T-helper 2 cell treated with Interferon-gamma antibody and Interleukin-4, amounts not matched to agents 5 μg/mL and 100 μg/mL, for 36 hours (primary cell): Measurements from ENCODE around the gene AKR1B1.
"Not testable (repeated sequence)": the region's sequence is repeated elsewhere in the genome, so short reads cannot be mapped to it uniquely, and the experiment has no call there.

Source experiments
- DNase-seq: peaks from one replicate; pipeline ENCODE4 v3.0.0; 2021; ENCODE audit warnings: low spot score
- H3K27ac Mint-ChIP-seq: one replicate; pipeline ENCODE4 v1.8.0; 2021; ENCODE audit warnings: mild to moderate bottlenecking, mixed read lengths
- H3K27me3 Mint-ChIP-seq: one replicate; pipeline ENCODE4 v1.8.0; 2021; ENCODE audit warnings: low read depth, mixed read lengths
- H3K36me3 Mint-ChIP-seq: one replicate; pipeline ENCODE4 v1.8.0; 2021; ENCODE audit warnings: low read depth, mixed read lengths
- H3K4me1 Mint-ChIP-seq: one replicate; pipeline ENCODE4 v1.8.0; 2021; ENCODE audit warnings: low read depth, mixed read lengths
- H3K4me3 Mint-ChIP-seq: one replicate; pipeline ENCODE4 v1.8.0; 2022; ENCODE audit warnings: mild to moderate bottlenecking, moderate library complexity, mixed read lengths
- H3K9me3 Mint-ChIP-seq: one replicate; pipeline ENCODE4 v1.8.0; 2021; ENCODE audit warnings: mixed read lengths

The AKR1B1 gene

GRCh38 chr7:134458806-134459698 is at the start of gene AKR1B1:
Gene AKR1B1, minus strand, starts transcription at chr7:134459100. Its CDS starts 38 bp downstream, at chr7:134459062.
- H3K4me3 Mint-ChIP-seq: peak within 1 kb of the TSS; percentile 85
- peaks cover 15% of the 10 kb centered on the region for H3K36me3 Mint-ChIP-seq
- peak; percentile 91 for DNase-seq
- no peaks in the 10 kb centered on the region for H3K27me3 Mint-ChIP-seq
- peak within 1 kb of the TSS; percentile 71 for H3K27ac Mint-ChIP-seq
- H3K9me3 Mint-ChIP-seq: peaks cover 2% of the 10 kb centered on the region
- peaks cover 39% of the 10 kb centered on the region for H3K4me1 Mint-ChIP-seq

GRCh38 chr7:134505856-134506255 is 47.0 kb upstream of the AKR1B1 start:
- no peak for DNase-seq
- no peaks in the 10 kb centered on the region for H3K36me3 Mint-ChIP-seq
- H3K4me1 Mint-ChIP-seq: no peaks in the 10 kb centered on the region
- H3K27ac Mint-ChIP-seq: no peak overlapping the region
- no peak overlapping the region for H3K4me3 Mint-ChIP-seq
- peaks cover 9% of the 10 kb centered on the region for H3K27me3 Mint-ChIP-seq
- H3K9me3 Mint-ChIP-seq: no peaks in the 10 kb centered on the region

- Mint-ChIP-seq H3K4me1 (no peaks in the 10 kb centered on the region), H3K9me3 (no peaks in the 10 kb centered on the region), H3K27ac (no peak overlapping the region), H3K27me3 (peaks cover 11% of the 10 kb centered on the region), H3K36me3 (no peaks in the 10 kb centered on the region), H3K4me3 (no peak overlapping the region)
- DNase-seq: no peak
These were observed 45.8 kb upstream of the AKR1B1 start for GRCh38 chr7:134504660-134505164.

- no peak overlapping the region for H3K4me3 Mint-ChIP-seq
- no peaks in the 10 kb centered on the region for H3K9me3 Mint-ChIP-seq
- no peak for DNase-seq
- no peak overlapping the region for H3K27ac Mint-ChIP-seq
- H3K36me3 Mint-ChIP-seq: no peaks in the 10 kb centered on the region
- H3K4me1 Mint-ChIP-seq: no peaks in the 10 kb centered on the region
- H3K27me3 Mint-ChIP-seq: peaks cover 19% of the 10 kb centered on the region
These were observed 43.8 kb upstream of the AKR1B1 start for GRCh38 chr7:134502463-134503371.

GRCh38 chr7:134500982-134501381 is 42.1 kb upstream of the AKR1B1 start:
- no peaks in the 10 kb centered on the region for H3K36me3 Mint-ChIP-seq
- no peak overlapping the region for H3K4me3 Mint-ChIP-seq
- no peaks in the 10 kb centered on the region for H3K9me3 Mint-ChIP-seq
- DNase-seq: no peak
- H3K27ac Mint-ChIP-seq: no peak overlapping the region
- no peaks in the 10 kb centered on the region for H3K4me1 Mint-ChIP-seq
- peaks cover 28% of the 10 kb centered on the region for H3K27me3 Mint-ChIP-seq

GRCh38 chr7:134500406-134500805 is 41.5 kb upstream of the AKR1B1 start:
- H3K9me3 Mint-ChIP-seq: no peaks in the 10 kb centered on the region
- no peak overlapping the region for H3K27ac Mint-ChIP-seq
- H3K4me1 Mint-ChIP-seq: peaks cover 3% of the 10 kb centered on the region
- H3K27me3 Mint-ChIP-seq: peaks cover 30% of the 10 kb centered on the region
- no peaks in the 10 kb centered on the region for H3K36me3 Mint-ChIP-seq
- DNase-seq: no peak
- H3K4me3 Mint-ChIP-seq: no peak overlapping the region

GRCh38 chr7:134495546-134495945 is 36.6 kb upstream of the AKR1B1 start:
- no peak for DNase-seq
- H3K9me3 Mint-ChIP-seq: no peaks in the 10 kb centered on the region
- peaks cover 5% of the 10 kb centered on the region for H3K4me1 Mint-ChIP-seq
- H3K36me3 Mint-ChIP-seq: no peaks in the 10 kb centered on the region
- no peak overlapping the region for H3K27ac Mint-ChIP-seq
- H3K4me3 Mint-ChIP-seq: no peak overlapping the region
- H3K27me3 Mint-ChIP-seq: peaks cover 47% of the 10 kb centered on the region

- peaks cover 5% of the 10 kb centered on the region for H3K4me1 Mint-ChIP-seq
- no peak overlapping the region for H3K27ac Mint-ChIP-seq
- H3K36me3 Mint-ChIP-seq: no peaks in the 10 kb centered on the region
- H3K27me3 Mint-ChIP-seq: peaks cover 44% of the 10 kb centered on the region
- DNase-seq: no peak
- no peak overlapping the region for H3K4me3 Mint-ChIP-seq
- H3K9me3 Mint-ChIP-seq: no peaks in the 10 kb centered on the region
These were observed 34.2 kb upstream of the AKR1B1 start for GRCh38 chr7:134493091-134493490.

GRCh38 chr7:134487721-134488120 is 28.8 kb upstream of the AKR1B1 start:
- not testable (repeated sequence) for H3K4me3 Mint-ChIP-seq, H3K9me3 Mint-ChIP-seq, H3K27ac Mint-ChIP-seq, DNase-seq, H3K36me3 Mint-ChIP-seq, H3K4me1 Mint-ChIP-seq
- peaks cover 16% of the 10 kb centered on the region for H3K27me3 Mint-ChIP-seq

GRCh38 chr7:134485203-134485602 is 26.3 kb upstream of the AKR1B1 start:
- Mint-ChIP-seq H3K9me3 (no peaks in the 10 kb centered on the region), H3K36me3 (no peaks in the 10 kb centered on the region), H3K27me3 (peaks cover 8% of the 10 kb centered on the region), H3K4me1 (no peaks in the 10 kb centered on the region), H3K27ac (no peak overlapping the region), H3K4me3 (no peak overlapping the region)
- no peak for DNase-seq

GRCh38 chr7:134483296-134483695 is 24.4 kb upstream of the AKR1B1 start:
- no peaks in the 10 kb centered on the region for H3K4me1 Mint-ChIP-seq
- H3K4me3 Mint-ChIP-seq: no peak overlapping the region
- peaks cover 3% of the 10 kb centered on the region for H3K27me3 Mint-ChIP-seq
- H3K27ac Mint-ChIP-seq: no peak overlapping the region
- H3K9me3 Mint-ChIP-seq: no peaks in the 10 kb centered on the region
- no peaks in the 10 kb centered on the region for H3K36me3 Mint-ChIP-seq
- no peak for DNase-seq

- Mint-ChIP-seq H3K27ac (no peak overlapping the region), H3K27me3 (peaks cover 3% of the 10 kb centered on the region)
These were observed 24.0 kb upstream of the AKR1B1 start for GRCh38 chr7:134482858-134483257.

GRCh38 chr7:134481167-134481566 is 22.3 kb upstream of the AKR1B1 start:
- Mint-ChIP-seq H3K27ac (no peak overlapping the region), H3K4me3 (no peak overlapping the region), H3K36me3 (no peaks in the 10 kb centered on the region)

More at GRCh38 chr7:134482858-134483257, 24.0 kb upstream of the AKR1B1 start:
- DNase-seq: no peak
- no peaks in the 10 kb centered on the region for H3K4me1 Mint-ChIP-seq
- H3K9me3 Mint-ChIP-seq: no peaks in the 10 kb centered on the region
- no peaks in the 10 kb centered on the region for H3K36me3 Mint-ChIP-seq
- no peak overlapping the region for H3K4me3 Mint-ChIP-seq

GRCh38 chr7:134480730-134481129 is 21.8 kb upstream of the AKR1B1 start:
- H3K36me3 Mint-ChIP-seq: no peaks in the 10 kb centered on the region
- H3K4me1 Mint-ChIP-seq: no peaks in the 10 kb centered on the region
- DNase-seq: no peak
- H3K27ac Mint-ChIP-seq: no peak overlapping the region
- H3K9me3 Mint-ChIP-seq: no peaks in the 10 kb centered on the region
- H3K4me3 Mint-ChIP-seq: no peak overlapping the region
- H3K27me3 Mint-ChIP-seq: peaks cover 5% of the 10 kb centered on the region

More at GRCh38 chr7:134481167-134481566, 22.3 kb upstream of the AKR1B1 start:
- H3K4me1 Mint-ChIP-seq: no peaks in the 10 kb centered on the region
- DNase-seq: no peak
- peaks cover 5% of the 10 kb centered on the region for H3K27me3 Mint-ChIP-seq
- H3K9me3 Mint-ChIP-seq: no peaks in the 10 kb centered on the region
